ENCODE measurements around the gene VAC14. TPM values are rescaled to one million over a fixed set of nuclear protein-coding genes. Genes with fewer than 3 reads are reported as not detected.
"Not testable (repeated sequence)": the region's sequence is repeated elsewhere in the genome, so short reads cannot be mapped to it uniquely, and the experiment has no call there.

VAC14 gene
- total and polyA plus RNA-seq, 4 donors = 27.6 to 60.8 (median 50.9) TPM

DNA sequence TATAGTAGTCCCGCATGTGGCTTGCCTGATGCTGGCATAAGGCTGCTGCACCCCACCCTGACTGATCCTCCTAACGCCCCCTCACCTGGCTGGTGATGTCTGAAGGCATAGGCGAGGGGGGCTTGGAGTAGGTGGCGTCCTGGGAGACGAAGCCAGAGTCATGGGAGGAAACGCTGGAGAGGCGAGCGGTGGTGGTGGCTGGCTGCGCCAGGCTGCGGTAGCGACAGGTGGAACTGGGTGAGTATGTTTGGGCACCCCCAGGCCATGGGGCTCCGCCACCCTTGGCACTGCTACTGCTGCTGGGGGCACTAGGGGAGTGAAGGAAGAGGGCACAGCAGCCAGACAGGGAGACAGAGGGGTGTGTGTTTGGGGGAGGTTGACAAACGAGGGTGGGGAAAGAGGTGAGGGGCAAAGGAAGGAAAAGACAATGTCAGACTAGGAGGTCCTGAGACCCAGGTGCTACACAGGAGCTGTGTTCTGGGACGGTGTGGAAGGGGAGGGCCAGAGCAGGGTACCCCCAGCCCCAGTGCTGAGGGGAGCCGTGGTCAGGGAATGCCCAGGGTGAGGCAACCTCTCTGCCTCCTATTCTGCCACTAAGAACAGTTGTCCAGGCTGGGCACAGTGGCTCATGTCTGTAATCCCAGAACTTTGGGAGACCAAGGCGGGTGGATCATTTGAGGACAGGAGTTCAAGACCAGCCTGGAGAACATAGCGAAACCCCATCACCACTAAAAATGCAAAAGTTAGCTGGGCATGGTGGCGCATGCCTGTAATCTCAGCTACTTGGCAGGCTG, 126.5 kb downstream of the VAC14 start:
- H3K36me3 ChIP-seq (ENCODE audit: control insufficient read depth in 4 of 4, insufficient read depth in 4 of 4, low read length in 4 of 4) = peaks cover 11 to 55% (median 45%) of the 10 kb centered on the region in 4 donors

DNA sequence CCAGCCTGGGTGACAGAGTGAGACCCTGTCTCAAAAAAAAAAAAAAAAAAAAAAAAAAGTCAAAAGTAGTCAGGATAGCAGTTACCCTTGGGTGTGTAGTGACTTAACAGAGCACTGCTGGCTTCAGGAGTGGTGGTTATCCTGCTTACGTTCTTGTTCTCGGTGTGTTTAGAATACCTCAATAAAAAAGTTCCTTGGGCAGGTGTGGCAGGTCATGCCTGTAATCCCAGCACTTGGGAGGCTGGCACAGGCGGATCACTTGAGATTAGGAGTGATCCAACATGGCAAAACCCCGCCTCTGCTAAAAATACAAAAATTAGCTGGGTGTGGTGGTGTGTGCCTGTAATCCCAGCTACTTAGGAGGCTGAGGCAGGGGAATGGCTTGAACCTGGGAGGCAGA, 130.0 kb downstream of the VAC14 start:
- not testable (repeated sequence) for H3K9ac ChIP-seq (ENCODE audit: insufficient read depth in 1 of 2, low read length in 2 of 2); ATAC-seq (ENCODE audit: insufficient read depth, low FRiP score); H3K27me3 ChIP-seq (ENCODE audit: control insufficient read depth in 3 of 3, insufficient read depth in 3 of 3, low read length in 2 of 3); H3K9me3 ChIP-seq (ENCODE audit: control insufficient read depth in 4 of 4, insufficient read depth in 3 of 4, low read length in 3 of 4); H3K27ac ChIP-seq (ENCODE audit: low read depth in 1 of 2, low read length in 1 of 2); DNase-seq; H3K4me1 ChIP-seq (ENCODE audit: control insufficient read depth in 5 of 5, insufficient read depth in 5 of 5, low read length in 5 of 5); H3K4me3 ChIP-seq
- WGBS, 2 donors = 92 to 93% methylated on average over 4 of the region's 4 CpGs
- peaks cover 13 to 53% (median 45%) of the 10 kb centered on the region in 4 donors for H3K36me3 ChIP-seq (ENCODE audit: control insufficient read depth in 4 of 4, insufficient read depth in 4 of 4, low read length in 4 of 4)

More for the DNA sequence above, 126.5 kb downstream of the VAC14 start:
- DNase-seq (no peak), ATAC-seq (ENCODE audit: insufficient read depth, low FRiP score) (no peak)
- Histone ChIP-seq H3K27ac (ENCODE audit: low read depth in 1 of 2, low read length in 1 of 2) (no peak overlapping the region), H3K27me3 (ENCODE audit: control insufficient read depth in 3 of 3, insufficient read depth in 3 of 3, low read length in 2 of 3) (no peaks in the 10 kb centered on the region), H3K4me1 (ENCODE audit: control insufficient read depth in 5 of 5, insufficient read depth in 5 of 5, low read length in 5 of 5) (no peaks in the 10 kb centered on the region), H3K9me3 (ENCODE audit: control insufficient read depth in 4 of 4, insufficient read depth in 3 of 4, low read length in 3 of 4) (no peaks in the 10 kb centered on the region), H3K9ac (ENCODE audit: insufficient read depth in 1 of 2, low read length in 2 of 2) (no peak overlapping the region), H3K4me3 (no peak overlapping the region)
- TF ChIP-seq, protein P1, sequence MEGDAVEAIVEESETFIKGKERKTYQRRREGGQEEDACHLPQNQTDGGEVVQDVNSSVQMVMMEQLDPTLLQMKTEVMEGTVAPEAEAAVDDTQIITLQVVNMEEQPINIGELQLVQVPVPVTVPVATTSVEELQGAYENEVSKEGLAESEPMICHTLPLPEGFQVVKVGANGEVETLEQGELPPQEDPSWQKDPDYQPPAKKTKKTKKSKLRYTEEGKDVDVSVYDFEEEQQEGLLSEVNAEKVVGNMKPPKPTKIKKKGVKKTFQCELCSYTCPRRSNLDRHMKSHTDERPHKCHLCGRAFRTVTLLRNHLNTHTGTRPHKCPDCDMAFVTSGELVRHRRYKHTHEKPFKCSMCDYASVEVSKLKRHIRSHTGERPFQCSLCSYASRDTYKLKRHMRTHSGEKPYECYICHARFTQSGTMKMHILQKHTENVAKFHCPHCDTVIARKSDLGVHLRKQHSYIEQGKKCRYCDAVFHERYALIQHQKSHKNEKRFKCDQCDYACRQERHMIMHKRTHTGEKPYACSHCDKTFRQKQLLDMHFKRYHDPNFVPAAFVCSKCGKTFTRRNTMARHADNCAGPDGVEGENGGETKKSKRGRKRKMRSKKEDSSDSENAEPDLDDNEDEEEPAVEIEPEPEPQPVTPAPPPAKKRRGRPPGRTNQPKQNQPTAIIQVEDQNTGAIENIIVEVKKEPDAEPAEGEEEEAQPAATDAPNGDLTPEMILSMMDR (IDR thresholded peaks at IDR 0.05; ENCODE audit: control extremely low read depth, extremely low read depth) = no peak
- WGBS, 2 donors = 92 to 94% methylated on average over 18 of the region's 18 CpGs

DNA sequence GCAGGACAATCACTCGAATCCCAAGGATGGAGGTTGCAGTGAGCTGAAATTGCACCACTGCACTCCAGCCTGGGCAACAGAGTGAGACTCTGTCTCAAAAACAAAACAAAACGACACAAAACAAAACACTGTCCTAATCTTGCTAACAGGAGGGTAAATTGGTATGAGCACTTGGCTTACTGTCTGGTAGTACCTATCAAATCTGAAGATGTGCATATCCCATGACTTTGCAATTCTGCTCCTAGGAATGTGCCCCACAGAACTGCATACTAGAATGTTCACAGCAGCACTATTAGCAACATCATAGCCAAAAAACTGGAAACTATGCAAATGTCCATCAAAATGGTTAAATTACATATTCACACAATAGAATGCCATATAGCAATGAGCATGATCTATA, 130.8 kb downstream of the VAC14 start:
- TF ChIP-seq, protein P1 (IDR thresholded peaks at IDR 0.05; ENCODE audit: control extremely low read depth, extremely low read depth) = no peak
- Histone ChIP-seq H3K9me3 (ENCODE audit: control insufficient read depth in 4 of 4, insufficient read depth in 3 of 4, low read length in 3 of 4) (no peaks in the 10 kb centered on the region), H3K4me1 (ENCODE audit: control insufficient read depth in 5 of 5, insufficient read depth in 5 of 5, low read length in 5 of 5) (no peaks in the 10 kb centered on the region), H3K27ac (ENCODE audit: low read depth in 1 of 2, low read length in 1 of 2) (no peak overlapping the region), H3K27me3 (ENCODE audit: control insufficient read depth in 3 of 3, insufficient read depth in 3 of 3, low read length in 2 of 3) (peaks cover 0 to 2% (median 0%) of the 10 kb centered on the region in 3 donors), H3K4me3 (no peak overlapping the region), H3K9ac (ENCODE audit: insufficient read depth in 1 of 2, low read length in 2 of 2) (no peak overlapping the region), H3K36me3 (ENCODE audit: control insufficient read depth in 4 of 4, insufficient read depth in 4 of 4, low read length in 4 of 4) (peaks cover 10 to 58% (median 47%) of the 10 kb centered on the region in 4 donors)
- DNase-seq (no peak), ATAC-seq (ENCODE audit: insufficient read depth, low FRiP score) (no peak)
- 91 to 92% methylated on average over 2 of the region's 2 CpGs for WGBS, 2 donors

DNA sequence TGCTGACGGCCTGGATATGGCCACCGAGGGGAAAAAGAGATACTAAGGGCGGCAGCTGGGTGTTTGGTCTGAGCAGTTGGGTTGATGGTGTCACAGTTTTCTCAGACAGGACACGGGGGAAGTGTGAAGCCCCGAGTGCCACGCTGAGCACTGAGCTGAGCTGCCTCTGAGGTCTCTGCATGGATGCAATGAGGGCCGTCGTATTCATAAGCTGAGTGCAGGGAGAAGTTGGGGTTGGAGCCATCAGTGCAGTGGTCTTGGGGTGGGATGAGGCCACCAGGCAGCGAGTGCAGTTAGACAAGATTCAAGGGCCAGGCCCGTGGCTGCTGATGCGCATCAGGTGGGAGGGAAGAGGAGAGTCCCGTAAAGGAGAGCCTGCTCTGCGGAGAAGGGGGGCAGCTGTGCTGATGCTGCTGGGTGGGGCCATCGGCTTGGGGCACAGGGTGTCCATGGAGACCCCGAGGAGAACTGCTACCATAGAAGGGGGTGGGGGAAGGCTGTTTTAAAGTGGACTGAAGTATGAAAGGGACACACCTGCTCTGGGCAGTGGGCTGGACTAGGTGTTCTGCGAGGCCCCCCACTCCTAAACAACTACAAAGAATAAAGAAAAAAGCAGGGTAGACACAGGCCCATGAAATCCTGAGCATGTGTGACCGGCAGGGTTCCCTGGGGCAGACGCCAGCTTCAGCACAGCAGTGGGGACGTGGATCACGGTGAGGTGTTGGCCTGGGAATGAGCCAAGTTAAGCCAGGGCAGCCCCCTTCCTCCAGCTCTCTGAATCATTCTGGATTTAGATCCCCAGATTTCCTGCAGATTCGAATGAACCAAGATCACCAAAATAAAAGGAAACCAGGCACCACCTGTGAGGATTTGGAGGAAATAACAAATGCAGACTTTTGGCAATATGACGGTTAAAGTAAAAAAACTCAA, 134.9 kb downstream of the VAC14 start:
- Histone ChIP-seq H3K4me1 (ENCODE audit: control insufficient read depth in 5 of 5, insufficient read depth in 5 of 5, low read length in 5 of 5) (no peaks in the 10 kb centered on the region), H3K9ac (ENCODE audit: insufficient read depth in 1 of 2, low read length in 2 of 2) (no peak overlapping the region), H3K27me3 (ENCODE audit: control insufficient read depth in 3 of 3, insufficient read depth in 3 of 3, low read length in 2 of 3) (peaks cover 0 to 2% (median 0%) of the 10 kb centered on the region in 3 donors), H3K4me3 (no peak overlapping the region), H3K9me3 (ENCODE audit: control insufficient read depth in 4 of 4, insufficient read depth in 3 of 4, low read length in 3 of 4) (no peaks in the 10 kb centered on the region), H3K27ac (ENCODE audit: low read depth in 1 of 2, low read length in 1 of 2) (no peak overlapping the region), H3K36me3 (ENCODE audit: control insufficient read depth in 4 of 4, insufficient read depth in 4 of 4, low read length in 4 of 4) (peaks cover 23 to 60% (median 49%) of the 10 kb centered on the region in 4 donors)
- TF ChIP-seq, protein P1 (IDR thresholded peaks at IDR 0.05; ENCODE audit: control extremely low read depth, extremely low read depth) = no peak
- WGBS, 2 donors = 88% methylated on average over 21 to 22 of the region's 22 CpGs
- DNase-seq (no peak), ATAC-seq (ENCODE audit: insufficient read depth, low FRiP score) (no peak)

Data from lung (tissue), 12 donors.